IMR-90 (cell line): ENCODE measurements around the gene SLC26A6.

Experiments
- BHLHE40 ChIP-seq: fragments of 150-350 bp; IDR thresholded peaks from 2 replicates; pipeline ENCODE4 v1.6.1; 2016; ENCODE audit warnings: mild to moderate bottlenecking, low read depth, low read length
- CEBPB ChIP-seq: IDR thresholded peaks from 2 replicates; pipeline ENCODE4 v1.6.1; 2012; ENCODE audit warnings: low read depth, low read length, improper control_type of control experiment
- MAZ ChIP-seq: IDR thresholded peaks from 2 replicates; pipeline ENCODE4 v1.6.1; 2012; ENCODE audit warnings: low read depth, mild to moderate bottlenecking, low read length, improper control_type of control experiment, moderate library complexity, borderline replicate concordance
- MXI1 ChIP-seq: IDR thresholded peaks from 2 replicates; pipeline ENCODE4 v1.6.1; 2012; ENCODE audit warnings: low read depth, mild to moderate bottlenecking, low read length, moderate library complexity, borderline replicate concordance
- POLR2A ChIP-seq: IDR thresholded peaks from 2 replicates; pipeline ENCODE4 v1.6.1; 2012; ENCODE audit warnings: mild to moderate bottlenecking, low read depth, low read length
- RAD21 ChIP-seq: IDR thresholded peaks from 2 replicates; pipeline ENCODE4 v1.6.1; 2012; ENCODE audit warnings: low read length, improper control_type of control experiment
- RFX5 ChIP-seq: IDR thresholded peaks from 2 replicates; pipeline ENCODE4 v1.8.0; 2012; ENCODE audit warnings: low read depth, mild to moderate bottlenecking, low read length, moderate library complexity
- TF ChIP-seq, protein P1 (sequence below): conservative IDR thresholded peaks from 2 replicates; pipeline ENCODE4 v1.5.1; 2012; ENCODE audit warnings: mild to moderate bottlenecking, low read depth, low read length, improper control_type of control experiment
- TF ChIP-seq, protein P2 (sequence below): fragments of 150-350 bp; IDR thresholded peaks from 2 replicates; pipeline ENCODE4 v1.6.1; 2017; ENCODE audit warnings: mild to moderate bottlenecking, antibody characterized with exemption, low read length, low read depth

DNA sequence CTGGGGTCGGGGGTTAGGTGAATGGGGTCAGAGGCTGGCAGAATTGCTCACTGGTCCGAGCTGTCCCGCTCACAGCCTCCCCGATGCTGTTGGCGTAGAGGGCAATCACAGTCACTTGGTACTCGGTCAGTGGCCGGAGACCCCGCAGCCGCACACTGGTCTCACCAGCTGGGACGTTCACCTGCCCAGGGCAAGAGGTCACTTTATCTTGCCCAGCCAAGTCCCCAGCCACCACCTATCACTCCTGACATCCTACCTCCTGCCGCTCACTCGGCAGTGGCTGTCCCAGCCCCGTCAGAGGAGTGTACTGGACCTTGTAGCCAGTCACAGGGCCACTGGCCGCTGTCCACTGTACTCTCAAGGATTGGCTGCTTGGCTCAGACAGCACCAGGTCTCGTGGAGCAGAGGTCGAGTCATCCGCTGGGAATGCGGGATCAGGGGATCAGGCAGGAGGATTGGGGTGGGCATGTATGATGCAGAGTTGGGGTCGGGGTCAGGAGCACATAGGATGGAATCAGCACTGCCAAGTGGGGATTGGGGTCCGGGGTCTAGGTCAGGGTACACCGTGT, 42.7 kb downstream of the SLC26A6 start:
- no peak for TF ChIP-seq RFX5
- TF ChIP-seq POLR2A, result no peak
- TF ChIP-seq, protein P1, sequence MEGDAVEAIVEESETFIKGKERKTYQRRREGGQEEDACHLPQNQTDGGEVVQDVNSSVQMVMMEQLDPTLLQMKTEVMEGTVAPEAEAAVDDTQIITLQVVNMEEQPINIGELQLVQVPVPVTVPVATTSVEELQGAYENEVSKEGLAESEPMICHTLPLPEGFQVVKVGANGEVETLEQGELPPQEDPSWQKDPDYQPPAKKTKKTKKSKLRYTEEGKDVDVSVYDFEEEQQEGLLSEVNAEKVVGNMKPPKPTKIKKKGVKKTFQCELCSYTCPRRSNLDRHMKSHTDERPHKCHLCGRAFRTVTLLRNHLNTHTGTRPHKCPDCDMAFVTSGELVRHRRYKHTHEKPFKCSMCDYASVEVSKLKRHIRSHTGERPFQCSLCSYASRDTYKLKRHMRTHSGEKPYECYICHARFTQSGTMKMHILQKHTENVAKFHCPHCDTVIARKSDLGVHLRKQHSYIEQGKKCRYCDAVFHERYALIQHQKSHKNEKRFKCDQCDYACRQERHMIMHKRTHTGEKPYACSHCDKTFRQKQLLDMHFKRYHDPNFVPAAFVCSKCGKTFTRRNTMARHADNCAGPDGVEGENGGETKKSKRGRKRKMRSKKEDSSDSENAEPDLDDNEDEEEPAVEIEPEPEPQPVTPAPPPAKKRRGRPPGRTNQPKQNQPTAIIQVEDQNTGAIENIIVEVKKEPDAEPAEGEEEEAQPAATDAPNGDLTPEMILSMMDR, result no peak
- no peak for TF ChIP-seq RAD21
- no peak for TF ChIP-seq CEBPB
- TF ChIP-seq, protein P2, sequence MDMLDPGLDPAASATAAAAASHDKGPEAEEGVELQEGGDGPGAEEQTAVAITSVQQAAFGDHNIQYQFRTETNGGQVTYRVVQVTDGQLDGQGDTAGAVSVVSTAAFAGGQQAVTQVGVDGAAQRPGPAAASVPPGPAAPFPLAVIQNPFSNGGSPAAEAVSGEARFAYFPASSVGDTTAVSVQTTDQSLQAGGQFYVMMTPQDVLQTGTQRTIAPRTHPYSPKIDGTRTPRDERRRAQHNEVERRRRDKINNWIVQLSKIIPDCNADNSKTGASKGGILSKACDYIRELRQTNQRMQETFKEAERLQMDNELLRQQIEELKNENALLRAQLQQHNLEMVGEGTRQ, result no peak
- TF ChIP-seq BHLHE40, result no peak
- no peak for TF ChIP-seq MXI1
- TF ChIP-seq MAZ, result no peak
